ENCODE data around the gene DGKB. TPM values are rescaled to one million over a fixed set of nuclear protein-coding genes. Genes with fewer than 3 reads are reported as not detected.

DGKB gene
- total RNA-seq, 1 experiment from 2014 or later, result 0.48 TPM

DNA sequence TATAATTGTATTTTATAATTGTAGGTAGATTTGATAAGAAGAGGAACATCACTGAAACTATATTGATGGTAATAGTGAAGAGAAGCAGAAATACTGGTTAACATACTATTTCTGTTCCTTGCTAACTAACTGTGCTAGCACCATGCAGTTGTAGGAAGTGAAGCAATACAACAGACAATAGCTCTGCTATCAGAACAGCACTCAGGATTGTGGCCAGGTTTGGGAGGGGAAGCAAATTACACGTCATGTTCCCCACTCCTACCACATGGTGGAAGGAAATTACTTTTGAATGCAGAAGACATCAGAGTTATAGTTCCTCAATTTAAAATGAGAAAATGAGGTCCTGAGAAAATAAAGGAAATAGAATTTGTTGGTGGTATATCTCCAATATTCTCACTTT, 151.1 kb downstream of the DGKB start:
- H3F3A ChIP-seq (ENCODE audit: insufficient read depth, low read depth), result no peaks in the 10 kb centered on the region
- H4K20me1 ChIP-seq (ENCODE audit: insufficient read depth), result no peaks in the 10 kb centered on the region
- no peak for DNase-seq
- H3K4me3 ChIP-seq, result no peak overlapping the region
- ChIA-PET POLR2A (ENCODE audit: unreplicated experiment) (no interaction called here), CTCF (no interaction called here)
- H3K9me2 ChIP-seq (ENCODE audit: insufficient read depth), result no peaks in the 10 kb centered on the region
- BruUV-seq (replicated peaks), result no TSS peak
- no peaks in the 10 kb centered on the region for H3K4me1 ChIP-seq (replicated peaks; ENCODE audit: insufficient read depth)
- intact Hi-C loops (cut with micrococcal nuclease; ENCODE audit: unreplicated experiment), result no loop called here
- H3K4me2 ChIP-seq, result no peak overlapping the region
- H3K27me3 ChIP-seq (ENCODE audit: insufficient read depth, low read depth), result no peaks in the 10 kb centered on the region
- no peak overlapping the region for H2AFZ ChIP-seq
- no peak overlapping the region for H3K27ac ChIP-seq
- H3K9me3 ChIP-seq (ENCODE audit: insufficient read depth, low read depth), result no peaks in the 10 kb centered on the region
- H3K36me3 ChIP-seq (ENCODE audit: low read depth), result no peaks in the 10 kb centered on the region
- no peaks in the 10 kb centered on the region for H3K79me2 ChIP-seq (ENCODE audit: low read depth)
- TF ChIP-seq EZH2 (IDR thresholded peaks at IDR 0.05; ENCODE audit: low read depth) (no peak), CTCF (conservative IDR thresholded peaks at IDR 0.05) (no peak)

- Histone ChIP-seq H3K4me1 (replicated peaks; ENCODE audit: insufficient read depth) (no peaks in the 10 kb centered on the region), H2AFZ (no peak overlapping the region), H3K9me3 (ENCODE audit: insufficient read depth, low read depth) (no peaks in the 10 kb centered on the region), H3K27me3 (ENCODE audit: insufficient read depth, low read depth) (no peaks in the 10 kb centered on the region), H3K9me2 (ENCODE audit: insufficient read depth) (no peaks in the 10 kb centered on the region), H3K27ac (no peak overlapping the region), H3K4me3 (no peak overlapping the region), H3K4me2 (no peak overlapping the region), H4K20me1 (ENCODE audit: insufficient read depth) (no peaks in the 10 kb centered on the region), H3F3A (ENCODE audit: insufficient read depth, low read depth) (no peaks in the 10 kb centered on the region), H3K36me3 (ENCODE audit: low read depth) (no peaks in the 10 kb centered on the region), H3K79me2 (ENCODE audit: low read depth) (no peaks in the 10 kb centered on the region)
- DNase-seq, result no peak
- BruUV-seq (replicated peaks), result no TSS peak
- TF ChIP-seq EZH2 (IDR thresholded peaks at IDR 0.05; ENCODE audit: low read depth) (no peak), CTCF (conservative IDR thresholded peaks at IDR 0.05) (no peak)
- ChIA-PET POLR2A (ENCODE audit: unreplicated experiment) (interaction anchor here (0.6 kb wide), 1 partner anchor 1919 kb away, joined by 5 read pairs; no protein-coding TSS in a partner anchor), CTCF (no interaction called here)
- intact Hi-C loops (cut with micrococcal nuclease; ENCODE audit: unreplicated experiment), result no loop called here
Observed at GRCh38 chr7:14748461-14748860, 154.1 kb downstream of the DGKB start.

DNA sequence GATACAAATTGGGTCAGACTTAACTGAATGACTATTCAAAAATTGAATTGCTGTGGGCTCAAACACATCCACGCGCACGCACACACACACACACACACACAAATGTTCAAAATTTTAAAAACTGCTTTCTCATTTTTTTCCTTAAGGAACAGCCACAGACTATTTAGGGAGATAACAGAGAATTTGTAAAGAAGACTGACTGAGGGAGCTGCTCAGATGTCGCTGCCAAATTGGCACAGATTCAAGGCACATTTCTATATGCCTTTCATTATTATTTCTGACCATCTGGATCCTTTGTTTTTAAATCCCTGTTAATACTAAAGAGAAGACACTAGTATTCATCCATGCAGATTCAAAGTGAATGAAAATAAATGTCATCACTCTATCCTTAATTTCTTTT, 154.8 kb downstream of the DGKB start:
- no peaks in the 10 kb centered on the region for H3F3A ChIP-seq (ENCODE audit: insufficient read depth, low read depth)
- CTCF ChIA-PET, result interaction anchor here (0.6 kb wide), 1 partner anchor 333 kb away, joined by 3 read pairs; no protein-coding TSS in a partner anchor
- H2AFZ ChIP-seq, result no peak overlapping the region
- no peaks in the 10 kb centered on the region for H3K79me2 ChIP-seq (ENCODE audit: low read depth)
- H3K4me1 ChIP-seq (replicated peaks; ENCODE audit: insufficient read depth), result no peaks in the 10 kb centered on the region
- no peaks in the 10 kb centered on the region for H3K36me3 ChIP-seq (ENCODE audit: low read depth)
- no TSS peak for BruUV-seq (replicated peaks)
- no peaks in the 10 kb centered on the region for H3K9me2 ChIP-seq (ENCODE audit: insufficient read depth)
- no peaks in the 10 kb centered on the region for H3K27me3 ChIP-seq (ENCODE audit: insufficient read depth, low read depth)
- no peak overlapping the region for H3K4me3 ChIP-seq
- POLR2A ChIA-PET (ENCODE audit: unreplicated experiment), result no interaction called here
- no peak overlapping the region for H3K4me2 ChIP-seq
- DNase-seq, result no peak
- no peaks in the 10 kb centered on the region for H4K20me1 ChIP-seq (ENCODE audit: insufficient read depth)
- H3K9me3 ChIP-seq (ENCODE audit: insufficient read depth, low read depth), result no peaks in the 10 kb centered on the region
- TF ChIP-seq EZH2 (IDR thresholded peaks at IDR 0.05; ENCODE audit: low read depth), result no peak
- TF ChIP-seq CTCF (conservative IDR thresholded peaks at IDR 0.05), result no peak
- H3K27ac ChIP-seq, result no peak overlapping the region
- intact Hi-C loops (cut with micrococcal nuclease; ENCODE audit: unreplicated experiment), result no loop called here

Data from PC-9 (cell line).